HG02642 (cell line): Measurements from ENCODE around the gene CXCR6.

Source experiments
- ATAC-seq: cut with Tn5 transposase; IDR thresholded peaks from one replicate; pipeline ENCODE4 v1.9.1; 2021; ENCODE audit warnings: mild to moderate bottlenecking; ENCODE audit not compliant: unreplicated experiment, poor library complexity

CXCR6 gene

DNA sequence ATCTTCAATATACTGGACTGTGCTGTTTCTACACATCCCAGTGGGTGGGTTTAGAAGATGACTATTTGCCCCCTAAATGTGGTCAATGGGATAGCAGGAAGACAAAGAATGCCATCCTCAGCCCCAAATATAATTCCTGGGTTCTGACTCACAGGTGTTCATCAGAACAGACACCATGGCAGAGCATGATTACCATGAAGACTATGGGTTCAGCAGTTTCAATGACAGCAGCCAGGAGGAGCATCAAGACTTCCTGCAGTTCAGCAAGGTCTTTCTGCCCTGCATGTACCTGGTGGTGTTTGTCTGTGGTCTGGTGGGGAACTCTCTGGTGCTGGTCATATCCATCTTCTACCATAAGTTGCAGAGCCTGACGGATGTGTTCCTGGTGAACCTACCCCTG is 3.0 kb downstream of the CXCR6 start:
- no peak for ATAC-seq

DNA sequence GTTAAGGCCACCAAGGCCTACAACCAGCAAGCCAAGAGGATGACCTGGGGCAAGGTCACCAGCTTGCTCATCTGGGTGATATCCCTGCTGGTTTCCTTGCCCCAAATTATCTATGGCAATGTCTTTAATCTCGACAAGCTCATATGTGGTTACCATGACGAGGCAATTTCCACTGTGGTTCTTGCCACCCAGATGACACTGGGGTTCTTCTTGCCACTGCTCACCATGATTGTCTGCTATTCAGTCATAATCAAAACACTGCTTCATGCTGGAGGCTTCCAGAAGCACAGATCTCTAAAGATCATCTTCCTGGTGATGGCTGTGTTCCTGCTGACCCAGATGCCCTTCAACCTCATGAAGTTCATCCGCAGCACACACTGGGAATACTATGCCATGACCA is 3.6 kb downstream of the CXCR6 start:
- ATAC-seq = no peak

DNA sequence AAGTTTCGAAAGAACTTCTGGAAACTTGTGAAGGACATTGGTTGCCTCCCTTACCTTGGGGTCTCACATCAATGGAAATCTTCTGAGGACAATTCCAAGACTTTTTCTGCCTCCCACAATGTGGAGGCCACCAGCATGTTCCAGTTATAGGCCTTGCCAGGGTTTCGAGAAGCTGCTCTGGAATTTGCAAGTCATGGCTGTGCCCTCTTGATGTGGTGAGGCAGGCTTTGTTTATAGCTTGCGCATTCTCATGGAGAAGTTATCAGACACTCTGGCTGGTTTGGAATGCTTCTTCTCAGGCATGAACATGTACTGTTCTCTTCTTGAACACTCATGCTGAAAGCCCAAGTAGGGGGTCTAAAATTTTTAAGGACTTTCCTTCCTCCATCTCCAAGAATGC is 4.1 kb downstream of the CXCR6 start:
- ATAC-seq = no peak

DNA sequence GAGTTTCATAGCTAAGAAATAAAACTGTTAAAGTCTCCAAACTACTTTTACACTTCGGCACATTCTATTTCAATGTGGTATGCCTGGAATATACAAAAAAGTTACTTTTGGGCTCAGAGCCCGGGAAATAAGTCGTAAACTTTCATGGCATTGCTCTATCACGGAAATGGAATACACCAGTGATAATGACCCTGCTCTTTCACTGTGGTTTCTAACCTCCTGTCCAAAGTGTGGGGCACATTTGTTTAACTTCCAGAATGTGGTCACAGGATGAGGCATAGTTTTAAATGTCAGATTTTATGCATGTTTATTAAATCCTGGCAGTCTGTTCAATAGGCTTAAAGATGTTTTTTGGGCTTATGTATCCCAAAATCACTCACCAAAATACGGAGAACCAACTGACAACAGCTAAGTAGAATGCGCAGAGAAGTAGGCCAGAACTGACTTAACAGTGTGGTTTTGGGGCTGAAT is 5.1 kb downstream of the CXCR6 start:
- ATAC-seq = no peak

DNA sequence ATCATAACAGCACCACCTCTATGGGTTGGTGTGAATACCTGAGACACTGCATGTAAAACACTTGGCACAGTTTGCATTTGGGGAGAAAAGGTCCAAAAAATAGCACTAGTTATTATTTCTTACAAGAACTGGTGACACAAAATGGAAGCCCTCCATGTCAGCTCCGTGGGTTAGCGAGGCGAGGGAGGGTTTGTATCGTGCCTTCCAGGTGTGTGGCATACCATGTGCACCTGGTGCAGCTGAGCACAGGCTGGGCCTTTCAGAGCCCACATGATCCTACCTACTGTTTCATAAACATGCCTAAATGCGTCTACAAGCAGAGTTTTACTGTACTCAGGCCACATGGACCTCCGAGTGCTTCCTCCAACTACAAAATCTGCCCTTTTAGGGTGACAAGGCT is 5.6 kb downstream of the CXCR6 start:
- no peak for ATAC-seq

DNA sequence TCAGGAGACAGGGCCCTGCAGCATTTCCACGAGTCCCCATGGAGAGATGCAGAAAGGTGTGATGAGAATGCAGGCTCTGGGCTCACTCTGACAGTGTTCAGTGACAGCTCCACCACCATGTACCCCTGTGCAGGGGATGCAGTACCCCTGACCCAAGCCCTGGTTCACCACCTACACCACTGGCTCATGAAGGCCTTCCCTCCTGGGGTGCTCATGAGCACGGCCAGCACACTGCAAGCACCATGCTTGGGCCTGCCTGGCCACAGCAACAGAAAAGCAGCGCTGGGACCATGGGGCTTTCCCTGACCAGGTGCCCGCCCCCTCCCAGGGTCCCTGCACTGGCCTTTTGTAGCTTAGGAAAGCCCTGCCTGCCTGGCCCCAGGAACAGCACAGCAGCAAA is 6.2 kb downstream of the CXCR6 start:
- no peak for ATAC-seq

DNA sequence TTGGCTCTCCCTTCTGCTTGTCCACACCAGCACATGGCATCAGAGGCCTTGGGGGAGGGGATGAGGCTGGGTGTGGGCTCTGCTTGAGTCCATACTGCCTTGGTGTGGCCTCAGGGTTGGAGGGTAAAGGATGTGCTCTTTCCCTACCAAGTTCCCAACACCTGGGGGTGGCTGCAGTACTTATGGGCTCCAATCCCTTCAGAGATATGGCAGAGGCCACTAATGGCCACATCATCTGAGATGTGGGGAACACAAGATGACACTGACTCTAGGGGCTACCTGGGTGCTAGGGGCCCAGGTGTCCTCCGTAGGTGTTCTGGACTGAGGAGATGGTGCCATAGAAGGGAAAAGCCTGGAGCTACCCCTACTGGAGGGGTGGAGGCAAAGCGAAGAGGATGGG is 6.9 kb downstream of the CXCR6 start:
- no peak for ATAC-seq

DNA sequence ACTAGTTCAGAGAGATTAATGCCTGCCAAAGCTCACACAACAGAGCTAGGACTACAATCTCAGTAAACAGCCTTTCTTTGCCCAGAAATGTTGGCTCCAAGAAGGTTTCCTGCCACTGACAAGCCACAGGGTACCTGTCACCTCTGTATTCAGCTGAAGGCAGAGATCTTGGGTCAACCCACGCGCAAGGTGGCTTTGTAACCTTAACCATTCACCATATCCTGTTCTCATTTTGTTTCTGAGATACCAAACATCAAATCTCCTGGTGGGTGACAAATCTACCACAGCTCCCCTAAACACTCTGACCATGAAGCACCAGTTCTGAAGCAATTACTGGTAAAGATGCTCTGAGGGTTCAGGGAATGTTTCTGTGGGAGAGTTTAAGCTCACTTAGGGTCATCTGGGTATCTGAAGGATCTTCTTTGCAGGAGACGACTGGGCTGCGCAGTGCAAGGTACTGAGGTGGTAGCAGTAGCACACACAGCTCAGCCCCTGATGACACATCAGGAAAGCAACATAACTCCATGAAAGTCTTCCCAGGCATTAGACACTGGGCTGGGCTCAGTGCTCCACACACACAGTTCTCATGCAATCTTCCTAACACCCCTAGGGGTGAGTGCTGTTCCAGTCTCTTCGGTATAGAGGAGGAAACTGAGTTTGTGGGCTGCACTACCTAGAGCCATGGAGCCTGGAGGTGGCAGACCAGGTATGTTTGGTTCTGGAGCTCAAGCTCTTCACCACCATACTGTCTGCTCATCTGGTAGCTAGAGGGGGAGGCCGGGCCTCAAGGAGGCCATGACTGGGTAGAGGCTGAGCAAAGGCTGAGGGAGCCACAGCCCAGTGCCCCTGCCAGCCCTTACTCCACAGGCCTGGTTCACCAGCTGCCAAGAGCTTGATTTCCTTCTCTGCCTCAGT is 7.7 kb downstream of the CXCR6 start:
- no peak for ATAC-seq

DNA sequence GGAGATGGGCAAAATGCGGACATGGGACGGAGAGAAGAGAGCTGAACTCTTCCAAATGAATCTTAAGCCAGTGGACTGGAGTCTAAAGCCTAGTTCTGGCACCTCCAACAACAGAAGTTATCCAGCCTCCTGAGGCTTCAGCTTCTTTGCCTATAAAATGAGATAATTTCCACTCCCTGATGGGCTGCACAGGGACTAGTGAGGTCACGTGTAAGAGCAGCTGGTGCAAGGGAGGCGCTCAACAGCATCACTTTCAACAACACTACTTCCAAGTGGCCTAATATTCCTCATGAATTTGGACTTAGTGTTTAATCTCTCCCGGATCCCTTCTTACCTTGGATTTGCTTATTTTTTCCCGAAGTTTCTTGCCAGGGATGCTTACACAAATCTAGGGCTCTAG is 8.7 kb downstream of the CXCR6 start:
- ATAC-seq = no peak

DNA sequence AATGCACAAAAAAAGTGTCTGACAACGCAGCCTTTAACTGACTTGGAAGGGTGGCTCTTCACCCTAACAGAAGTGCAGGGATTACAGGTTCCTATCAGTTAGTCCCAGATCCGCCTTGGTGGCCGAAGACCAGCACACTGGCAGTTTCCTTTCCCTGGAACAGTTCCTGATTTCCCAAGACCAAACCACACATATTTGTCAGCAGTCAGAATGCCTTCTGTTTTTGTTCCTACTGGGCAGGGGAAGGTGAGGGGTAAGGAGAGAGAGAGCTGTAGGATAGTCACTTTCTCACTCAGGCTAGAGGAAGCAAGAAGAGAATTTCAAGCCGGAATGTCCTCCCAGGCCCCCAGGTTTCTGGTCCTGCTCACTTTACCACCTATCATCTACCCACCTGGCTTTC is 9.2 kb downstream of the CXCR6 start:
- no peak for ATAC-seq

DNA sequence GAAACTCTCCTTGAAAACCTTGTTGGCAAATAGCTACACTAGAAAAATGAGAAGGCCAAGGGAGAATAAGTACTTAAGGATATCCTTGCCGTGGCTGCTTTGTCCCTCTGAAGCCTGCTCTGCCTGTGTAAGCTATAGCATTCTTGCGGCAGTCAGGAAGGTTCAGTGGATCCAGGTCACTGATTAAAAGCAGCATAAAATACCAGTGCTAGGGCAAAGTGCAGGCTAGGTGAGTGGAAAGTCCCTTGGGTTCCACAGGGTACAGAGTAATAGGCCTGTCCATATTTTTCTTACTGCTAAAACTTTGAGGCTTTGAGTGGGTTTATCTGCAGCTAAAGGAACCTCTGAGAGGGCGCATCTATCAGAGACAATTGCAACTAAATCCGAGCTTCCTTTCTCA is 10.3 kb downstream of the CXCR6 start:
- no peak for ATAC-seq

DNA sequence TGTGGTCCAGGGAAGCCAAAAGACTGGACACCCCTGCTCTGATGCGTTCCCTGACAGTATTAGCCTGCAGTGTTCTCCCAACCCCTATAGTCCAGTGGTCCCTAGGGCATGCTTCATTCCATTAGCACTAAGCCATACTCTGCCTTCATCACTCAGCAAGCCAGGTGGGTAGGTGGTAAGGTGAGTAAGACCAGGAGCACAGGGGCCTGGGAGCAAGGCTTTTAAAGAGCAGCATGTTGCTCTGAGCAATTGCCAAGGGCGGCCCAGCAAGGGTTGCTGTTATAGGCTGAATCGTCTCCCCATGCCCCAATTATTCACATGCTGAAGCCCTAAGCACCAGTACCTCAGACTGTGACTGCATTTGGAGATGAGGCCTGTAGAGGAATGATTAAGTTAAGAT is 11.0 kb downstream of the CXCR6 start:
- ATAC-seq = no peak

DNA sequence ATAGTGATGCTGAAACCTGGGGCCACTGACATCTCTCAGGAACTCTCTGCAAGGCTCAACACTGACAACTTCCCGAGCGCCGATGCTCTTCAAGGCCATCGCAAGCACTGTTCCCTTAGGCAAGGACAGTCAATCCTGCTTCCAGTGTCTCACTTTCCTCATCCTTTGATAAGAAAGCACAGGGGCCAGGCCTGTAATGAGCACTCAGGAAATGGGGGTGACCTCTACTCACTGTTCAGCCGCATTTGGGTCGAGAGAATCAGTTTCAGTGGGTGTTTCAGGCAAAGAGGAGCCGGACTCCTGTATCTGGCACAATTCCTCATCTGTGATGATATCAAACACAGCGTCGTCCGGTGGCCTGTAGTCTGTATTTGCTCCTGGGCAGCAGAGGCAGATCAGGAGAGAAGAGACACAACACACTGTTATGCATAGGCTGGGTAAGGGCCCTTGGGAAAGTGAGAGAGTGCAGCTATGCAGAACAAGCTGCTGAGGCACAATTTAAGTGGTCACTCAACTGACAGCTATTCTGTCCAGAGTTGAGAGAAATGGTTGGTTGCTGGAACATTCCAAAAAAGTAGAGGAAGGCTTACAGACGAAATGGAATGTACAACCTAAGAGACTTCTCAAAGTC is 11.9 kb downstream of the CXCR6 start:
- no peak for ATAC-seq

DNA sequence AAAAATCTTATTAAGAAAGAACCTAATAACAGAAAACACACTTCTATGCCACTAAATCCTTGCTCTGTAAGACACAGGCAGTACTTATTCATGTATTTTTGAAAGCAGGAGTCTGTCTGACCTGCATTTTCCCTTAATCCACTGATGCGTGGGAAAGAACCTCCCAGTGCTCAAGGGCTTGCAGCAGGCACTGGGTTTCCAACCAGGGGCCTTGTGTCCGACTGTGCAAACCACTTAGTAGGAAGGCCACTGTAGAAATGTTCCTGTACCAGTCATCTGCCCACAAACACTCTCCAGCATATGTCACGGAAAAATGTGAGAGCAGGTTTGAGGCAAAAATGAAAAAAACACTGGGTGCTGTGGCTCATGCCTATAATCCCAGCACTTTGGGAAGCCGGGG is 12.4 kb downstream of the CXCR6 start:
- no peak for ATAC-seq

DNA sequence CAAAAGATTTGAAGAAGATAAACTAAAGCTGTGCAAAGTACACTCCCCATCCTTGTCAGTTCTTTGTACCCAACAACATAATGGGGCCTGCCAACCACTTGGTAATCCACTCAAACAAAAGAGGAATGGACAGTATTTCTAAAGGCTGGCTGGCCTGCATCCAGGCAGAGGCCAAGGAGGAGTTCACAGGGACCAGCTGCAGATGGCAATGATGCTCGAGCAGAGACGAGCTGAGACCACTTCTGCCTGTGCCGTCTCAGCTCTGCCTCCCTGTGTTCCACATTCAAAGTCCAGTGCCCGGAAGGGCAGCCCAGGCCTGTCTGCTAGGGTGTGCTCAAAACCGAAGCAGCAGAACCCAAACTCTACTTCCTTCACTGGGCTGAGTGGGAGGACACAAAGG is 14.3 kb downstream of the CXCR6 start:
- no peak for ATAC-seq

DNA sequence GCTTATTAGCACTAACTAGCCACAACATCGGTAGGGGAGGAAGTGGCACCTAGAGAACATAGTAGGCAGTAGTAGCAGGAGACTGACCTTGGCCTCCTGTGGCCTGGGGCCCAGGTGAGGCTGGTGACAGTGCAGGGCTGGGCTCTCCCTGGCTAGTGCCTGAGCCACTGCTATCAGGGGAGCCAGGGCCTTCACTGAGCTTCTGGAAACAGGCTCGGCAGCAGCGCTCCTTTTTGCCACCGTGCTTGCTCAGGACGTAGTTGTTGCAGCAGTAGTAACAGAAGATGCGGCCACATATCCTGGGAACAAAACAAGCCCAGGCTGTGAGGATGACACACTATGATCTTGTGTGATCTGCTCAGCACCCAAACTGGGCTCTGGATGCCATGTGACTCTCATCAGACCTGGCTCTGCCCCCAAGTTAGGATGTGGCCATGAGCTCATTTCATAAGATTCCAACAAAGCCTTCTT is 15.1 kb downstream of the CXCR6 start:
- no peak for ATAC-seq

DNA sequence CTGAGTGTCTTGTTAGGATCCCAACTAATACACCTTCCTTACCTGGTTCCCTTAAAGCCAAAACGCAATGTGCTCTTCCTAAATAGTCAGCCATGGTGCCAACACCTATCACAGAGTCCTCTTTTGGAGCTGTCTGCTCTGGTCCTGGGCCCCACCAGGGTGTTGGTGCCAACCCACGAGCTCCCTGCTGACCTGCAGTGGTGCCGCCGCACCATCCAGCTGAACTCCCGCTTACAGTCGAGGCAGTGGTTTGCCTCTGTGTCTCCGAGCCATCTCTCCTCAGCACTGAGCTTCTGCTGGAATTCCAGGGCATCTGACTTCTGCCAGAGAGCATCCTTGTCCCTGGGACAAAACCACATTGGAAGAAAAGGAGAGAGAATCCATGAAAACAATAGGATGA is 15.9 kb downstream of the CXCR6 start:
- ATAC-seq = no peak

DNA sequence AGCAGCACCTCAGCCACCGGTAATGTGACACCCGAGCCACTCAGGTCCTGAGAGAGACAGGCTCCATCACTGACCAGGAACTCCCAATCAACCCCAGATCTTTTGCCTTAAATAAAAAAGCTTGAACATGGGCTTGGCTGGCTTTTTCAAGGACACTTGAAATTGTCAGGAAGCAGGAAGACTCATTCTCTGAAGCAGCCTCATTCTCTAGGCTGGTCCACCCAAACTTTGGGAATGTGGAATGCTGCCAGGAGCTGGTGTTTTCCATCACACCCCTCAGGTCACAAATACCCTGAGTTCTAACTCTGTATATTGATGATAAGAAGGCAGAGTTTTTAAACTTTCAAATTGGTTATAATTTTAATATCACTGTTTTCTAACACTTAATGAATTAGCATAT is 17.0 kb downstream of the CXCR6 start:
- ATAC-seq = no peak

DNA sequence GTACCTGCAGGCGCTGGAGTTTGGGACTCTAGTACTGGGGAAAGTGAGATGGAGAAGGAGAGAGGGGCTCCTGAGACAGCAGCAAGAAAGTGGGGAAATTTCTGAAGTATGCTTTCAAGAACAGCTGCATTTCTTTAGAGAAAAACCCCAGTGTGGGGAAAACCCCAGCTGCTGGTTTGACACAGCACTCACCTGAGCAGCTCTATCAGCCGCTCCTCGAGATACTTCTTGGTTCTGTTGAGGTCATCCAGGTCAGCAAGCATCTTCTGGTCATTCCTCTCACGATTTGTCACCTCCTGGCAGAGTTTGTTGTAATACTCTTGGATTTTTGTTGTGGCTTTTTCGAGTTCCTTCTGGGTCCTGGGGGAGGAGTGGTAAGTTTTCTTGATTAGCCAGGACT is 18.8 kb downstream of the CXCR6 start:
- ATAC-seq = peak; percentile 56

DNA sequence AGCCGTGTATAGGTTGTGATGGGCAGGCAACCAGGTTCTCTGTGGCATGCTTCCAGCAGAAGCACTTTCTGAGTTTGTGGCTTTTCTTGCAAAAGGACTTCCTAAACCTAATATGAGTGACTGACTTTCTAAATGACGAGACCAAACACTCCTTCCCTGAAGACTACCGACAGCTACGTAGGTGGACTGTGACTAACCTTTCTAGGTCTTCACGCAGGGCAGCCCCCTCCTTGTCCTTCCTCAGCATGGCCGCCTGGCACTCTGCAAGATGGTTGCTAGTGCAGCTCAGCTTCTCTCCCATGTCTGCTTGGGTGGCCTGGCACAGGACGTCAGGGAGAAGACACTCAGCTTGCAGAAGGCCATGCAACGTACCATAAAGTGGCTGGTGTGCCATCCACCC is 20.9 kb downstream of the CXCR6 start:
- peak; percentile 46 for ATAC-seq

DNA sequence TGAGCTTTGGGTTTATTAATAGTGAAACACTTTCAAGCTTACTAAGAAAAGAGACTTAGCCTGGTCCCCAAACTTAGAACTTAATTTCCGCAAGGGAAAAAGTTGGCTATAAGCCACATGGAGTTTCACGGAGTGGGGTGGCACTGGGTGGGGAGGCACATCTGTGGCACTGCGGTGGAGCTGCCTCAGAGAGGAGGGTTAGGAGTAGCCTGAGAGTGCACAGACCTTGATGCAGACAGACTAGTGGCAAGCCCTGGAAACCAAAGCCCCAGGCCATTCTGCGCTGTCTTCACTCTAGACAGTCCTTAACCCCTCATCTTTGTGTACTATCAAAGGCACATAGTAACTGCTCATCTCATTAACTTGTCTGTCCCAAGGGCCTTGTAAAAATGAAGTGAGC is 22.0 kb downstream of the CXCR6 start:
- no peak for ATAC-seq

DNA sequence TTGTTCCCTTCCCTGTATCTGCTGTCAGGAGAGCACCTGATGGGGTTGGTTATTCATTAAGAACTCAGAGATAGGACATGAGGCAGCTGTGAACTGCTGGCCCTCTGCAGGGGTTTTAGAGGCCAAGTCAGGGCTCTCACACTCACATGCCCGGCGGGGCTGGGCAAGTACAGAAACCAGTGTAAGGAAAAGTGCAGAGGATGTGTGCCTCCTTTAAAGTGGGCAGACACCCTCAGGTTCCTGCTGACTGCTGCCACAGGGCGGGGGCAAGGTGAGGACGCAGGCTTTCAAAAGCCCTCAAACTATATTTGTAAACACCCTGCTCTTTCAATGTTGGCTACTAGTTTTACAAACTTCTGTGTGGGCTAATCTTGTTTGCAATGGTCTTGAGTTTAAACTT is 22.4 kb downstream of the CXCR6 start:
- no peak for ATAC-seq
